GM12864 (cell line): ENCODE results near the gene SYK.

Source experiments
- DNase-seq: peaks from one replicate; pipeline ENCODE4 v3.0.0-alpha.2; 2011; ENCODE audit warnings: low read depth
- H3K4me3 ChIP-seq: 2 replicates; pipeline ENCODE4 v1.5.1; 2011; ENCODE audit warnings: mild to moderate bottlenecking, low read depth, low read length, control low read depth
- CTCF ChIP-seq: IDR thresholded peaks from 2 replicates; pipeline ENCODE4 v1.5.1; 2011; ENCODE audit warnings: low read depth, mild to moderate bottlenecking, moderate library complexity, low read length, control low read depth, inconsistent platforms; ENCODE audit errors: missing control alignments

Gene SYK

GRCh38 chr9:90894986-90895687 lies 93.5 kb downstream of the SYK start:
- peak; percentile 69 for TF ChIP-seq CTCF
- no peak overlapping the region for H3K4me3 ChIP-seq
- no peak for DNase-seq

- TF ChIP-seq CTCF = no peak
- no peak overlapping the region for H3K4me3 ChIP-seq
- DNase-seq = no peak
Measured at GRCh38 chr9:90895786-90896185, 94.2 kb downstream of the SYK start.

GRCh38 chr9:90896231-90896630 lies 94.6 kb downstream of the SYK start:
- DNase-seq = no peak
- no peak for TF ChIP-seq CTCF
- H3K4me3 ChIP-seq = no peak overlapping the region

GRCh38 chr9:90898228-90898627 lies 96.6 kb downstream of the SYK start:
- no peak overlapping the region for H3K4me3 ChIP-seq
- no peak for DNase-seq
- no peak for TF ChIP-seq CTCF

- no peak for DNase-seq
- H3K4me3 ChIP-seq = no peak overlapping the region
- TF ChIP-seq CTCF = no peak
Measured at GRCh38 chr9:90899287-90899686, 97.7 kb downstream of the SYK start.

- no peak overlapping the region for H3K4me3 ChIP-seq
- no peak for TF ChIP-seq CTCF
- DNase-seq = no peak
Measured at GRCh38 chr9:90900130-90900529, 98.5 kb downstream of the SYK start.

GRCh38 chr9:90901933-90902332 lies 100.3 kb downstream of the SYK start:
- TF ChIP-seq CTCF = no peak
- H3K4me3 ChIP-seq = no peak overlapping the region
- DNase-seq = no peak
